Measurements from ENCODE around the gene OR6J1. TPM values are rescaled to one million over a fixed set of nuclear protein-coding genes. Genes with fewer than 3 reads are reported as not detected.

OR6J1 gene
- polyA plus RNA-seq, 1 experiment, result not detected

- no peaks in the 10 kb centered on the region; the same call in 1 of the 2 replicates for H3K9me3 ChIP-seq (ENCODE audit: control insufficient read depth, insufficient read depth, low read length)
- CTCF ChIA-PET, result no interaction called here
- H3K27me3 ChIP-seq (ENCODE audit: control insufficient read depth, insufficient read depth, low read length), result peaks cover 4% of the 10 kb centered on the region
- DNase-seq (ENCODE audit: low read depth, low spot score), result no peak
- no peak overlapping the region for H3K4me3 ChIP-seq (ENCODE audit: low read depth, low read length)
- TF ChIP-seq CTCF (IDR thresholded peaks at IDR 0.05; ENCODE audit: low read depth, low read length), result no peak
- H3K27ac ChIP-seq (ENCODE audit: low read depth, low read length), result no peak overlapping the region
- POLR2A ChIA-PET, result no interaction called here
These were observed 9.8 kb downstream of the OR6J1 start for GRCh38 chr14:22634233-22634900.

GRCh38 chr14:22630486-22630885 is 13.7 kb downstream of the OR6J1 start:
- ChIA-PET POLR2A (no interaction called here), CTCF (no interaction called here)
- H3K27me3 ChIP-seq (ENCODE audit: control insufficient read depth, insufficient read depth, low read length), result peaks cover 4% of the 10 kb centered on the region
- no peaks in the 10 kb centered on the region for H3K9me3 ChIP-seq (ENCODE audit: control insufficient read depth, insufficient read depth, low read length)
- no peak for TF ChIP-seq CTCF (IDR thresholded peaks at IDR 0.05; ENCODE audit: low read depth, low read length)
- H3K27ac ChIP-seq (ENCODE audit: low read depth, low read length), result no peak overlapping the region
- peak; percentile 59 for DNase-seq (ENCODE audit: low read depth, low spot score)
- H3K4me3 ChIP-seq (ENCODE audit: low read depth, low read length), result no peak overlapping the region

- ChIA-PET POLR2A (no interaction called here), CTCF (no interaction called here)
- Histone ChIP-seq H3K27ac (ENCODE audit: low read depth, low read length) (no peak overlapping the region), H3K27me3 (ENCODE audit: control insufficient read depth, insufficient read depth, low read length) (peaks cover 4% of the 10 kb centered on the region), H3K4me3 (ENCODE audit: low read depth, low read length) (no peak overlapping the region), H3K9me3 (ENCODE audit: control insufficient read depth, insufficient read depth, low read length) (no peaks in the 10 kb centered on the region)
- DNase-seq (ENCODE audit: low read depth, low spot score), result no peak
- TF ChIP-seq CTCF (IDR thresholded peaks at IDR 0.05; ENCODE audit: low read depth, low read length), result no peak
These were observed 14.1 kb downstream of the OR6J1 start for GRCh38 chr14:22630066-22630465.

DNA sequence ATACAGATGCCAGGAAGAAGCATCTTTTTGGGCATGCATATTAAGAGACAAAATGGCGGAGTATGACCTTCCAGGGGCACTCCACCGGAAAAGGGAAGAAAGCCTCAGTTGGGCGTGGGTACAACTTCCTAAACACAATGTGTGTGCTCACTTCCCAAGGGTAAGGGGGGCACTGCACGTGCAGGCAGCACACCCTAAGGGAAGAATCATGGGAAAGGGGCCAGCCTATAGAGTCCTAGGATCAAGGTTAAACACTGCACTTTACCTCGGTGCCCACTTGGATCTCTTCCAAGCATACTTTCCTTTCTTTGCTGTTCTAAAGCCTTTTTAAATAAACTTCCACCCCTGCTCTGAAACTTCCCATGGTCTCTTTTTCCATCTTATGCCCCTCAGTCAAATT is 14.8 kb downstream of the OR6J1 start:
- H3K27ac ChIP-seq (ENCODE audit: low read depth, low read length), result peak overlapping the region; percentile 11
- H3K9me3 ChIP-seq (ENCODE audit: control insufficient read depth, insufficient read depth, low read length), result no peaks in the 10 kb centered on the region
- H3K4me3 ChIP-seq (ENCODE audit: low read depth, low read length), result no peak overlapping the region
- no peak for DNase-seq (ENCODE audit: low read depth, low spot score)
- H3K27me3 ChIP-seq (ENCODE audit: control insufficient read depth, insufficient read depth, low read length), result peaks cover 2% of the 10 kb centered on the region
- ChIA-PET CTCF (no interaction called here), POLR2A (no interaction called here)
- no peak for TF ChIP-seq CTCF (IDR thresholded peaks at IDR 0.05; ENCODE audit: low read depth, low read length)

DNA sequence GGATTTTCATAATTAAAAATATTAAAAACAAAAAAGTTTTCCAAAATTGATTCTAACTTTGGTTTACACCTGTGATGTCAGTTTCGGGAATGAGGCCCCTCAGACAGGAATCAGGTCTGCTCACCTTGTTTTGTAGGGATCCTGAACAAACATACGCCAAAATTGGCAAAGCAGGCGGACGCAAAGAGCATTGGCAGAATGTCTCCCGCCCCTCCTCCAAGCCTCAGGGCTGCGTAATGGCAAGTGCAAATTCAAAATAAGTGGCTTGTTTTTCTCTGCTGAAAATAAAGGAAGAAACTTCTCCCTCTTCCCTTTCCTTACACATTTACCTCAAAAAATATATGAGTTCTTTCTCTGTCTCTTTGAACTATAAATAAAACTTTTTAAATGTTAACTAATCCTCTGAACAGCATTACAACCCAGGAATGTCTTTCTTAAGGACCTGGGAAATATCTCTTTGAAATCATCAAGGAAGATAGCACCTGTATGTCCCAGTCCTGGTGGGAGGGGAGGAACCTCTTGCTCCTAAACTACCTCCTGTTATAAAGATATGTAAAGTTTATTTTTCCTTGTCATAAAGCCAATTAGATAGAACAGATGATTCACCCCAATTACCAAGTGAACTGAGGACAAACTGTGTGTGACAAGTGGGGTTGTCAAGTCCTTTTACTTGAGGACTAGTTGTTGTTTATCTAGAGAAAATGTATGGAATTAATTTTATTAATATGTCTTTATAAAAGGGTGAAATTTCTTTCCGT is 16.5 kb downstream of the OR6J1 start:
- no peak for TF ChIP-seq CTCF (IDR thresholded peaks at IDR 0.05; ENCODE audit: low read depth, low read length)
- ChIA-PET POLR2A (no interaction called here), CTCF (no interaction called here)
- no peak for DNase-seq (ENCODE audit: low read depth, low spot score)
- Histone ChIP-seq H3K27me3 (ENCODE audit: control insufficient read depth, insufficient read depth, low read length) (peaks cover under 1% of the 10 kb centered on the region), H3K9me3 (ENCODE audit: control insufficient read depth, insufficient read depth, low read length) (no peaks in the 10 kb centered on the region), H3K4me3 (ENCODE audit: low read depth, low read length) (no peak overlapping the region), H3K27ac (ENCODE audit: low read depth, low read length) (no peak overlapping the region)
